Stimulated activated CD4-positive, alpha-beta T cell treated with anti-CD3 and anti-CD28 coated beads, Interleukin-1b, Interleukin-23, amount 100 ng/mL, for 4 hours (primary cell): ENCODE data around the gene MRPL23.

Experiments
- DNase-seq, 2 donors: peaks; one replicate each; pipeline ENCODE4 v3.0.0-alpha.2; 2020; ENCODE audit warnings: low read depth in 2 of 2

Gene MRPL23

GRCh38 chr11:1953489-1954266, 6.5 kb downstream of the MRPL23 start:
- peak in 1 of 2 donors; percentile 6 for DNase-seq

DNA sequence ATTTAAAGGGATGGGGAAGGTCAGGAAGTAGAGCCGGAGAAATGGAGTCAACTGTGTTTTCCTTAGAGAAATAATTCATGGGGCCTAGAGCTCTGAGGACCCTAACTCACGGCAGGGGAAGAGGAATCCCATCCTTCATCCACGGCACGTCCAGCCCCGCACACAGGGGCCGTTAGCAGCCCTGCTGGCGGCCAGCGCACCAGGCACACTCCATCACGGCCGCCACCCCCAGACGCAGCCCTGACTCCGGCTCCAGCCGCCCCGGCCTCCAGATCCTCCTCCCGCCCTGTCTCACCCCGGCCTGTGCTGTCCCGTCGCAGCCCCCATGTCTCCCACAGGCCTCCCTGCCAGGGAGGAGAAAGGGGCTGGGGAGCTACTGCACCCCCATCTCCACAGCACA, 11.2 kb downstream of the MRPL23 start:
- no peak for DNase-seq

GRCh38 chr11:1959786-1960185, 12.7 kb downstream of the MRPL23 start:
- no peak for DNase-seq

GRCh38 chr11:1963864-1964263, 16.7 kb downstream of the MRPL23 start:
- no peak for DNase-seq

- DNase-seq = no peak
Observed at GRCh38 chr11:1964348-1964747, 17.2 kb downstream of the MRPL23 start.

- no peak for DNase-seq
Observed at GRCh38 chr11:1964955-1965354, 17.8 kb downstream of the MRPL23 start.

DNA sequence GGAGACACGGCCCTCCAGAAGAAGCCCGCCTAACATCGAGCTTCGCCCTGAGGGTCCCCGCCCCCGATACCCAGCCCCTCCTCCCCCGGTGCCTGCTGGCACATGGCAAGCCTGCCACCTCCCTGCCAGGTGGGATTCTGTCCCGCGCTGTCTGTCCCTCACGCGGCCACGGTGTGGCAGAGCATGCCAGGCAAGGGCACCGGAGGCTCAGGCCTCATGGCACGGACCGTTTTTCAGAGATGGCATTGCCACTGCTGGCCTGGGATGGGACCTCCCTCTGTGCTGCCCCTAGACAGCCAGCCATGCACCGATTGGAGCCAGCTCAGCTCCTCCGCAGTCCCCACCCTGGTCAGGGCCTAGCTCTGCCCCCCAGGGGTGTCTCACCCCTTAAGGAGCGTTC, 19.4 kb downstream of the MRPL23 start:
- DNase-seq = no peak

DNA sequence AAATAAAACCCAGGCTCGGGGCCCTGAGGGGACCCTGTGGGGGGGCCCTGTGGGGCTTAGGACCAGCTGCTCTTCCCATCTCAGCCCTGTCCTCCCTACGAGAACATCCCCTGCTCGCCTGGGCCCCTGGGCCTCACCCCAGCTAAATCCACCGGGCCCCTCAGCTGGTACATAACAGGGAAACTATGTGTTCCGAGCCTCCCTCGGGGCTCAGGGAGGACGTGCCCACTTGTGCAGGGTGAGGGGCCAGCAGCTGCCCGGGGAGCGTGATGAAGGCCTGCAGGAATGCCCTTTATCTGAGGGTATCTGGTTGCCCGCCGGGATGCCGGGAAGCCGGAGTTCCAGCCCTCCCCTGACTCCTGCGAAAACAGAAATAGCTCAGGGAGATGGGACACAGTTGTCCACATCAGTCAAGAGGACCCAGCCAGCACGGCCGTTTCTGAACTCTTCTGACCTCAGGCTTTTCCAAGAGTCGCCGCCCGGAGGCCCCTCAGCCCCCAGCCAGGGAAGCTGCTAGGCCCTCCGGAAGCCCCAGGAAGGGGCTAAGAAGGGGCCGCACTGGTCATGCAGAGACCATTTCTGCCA, 20.6 kb downstream of the MRPL23 start:
- no peak for DNase-seq

DNA sequence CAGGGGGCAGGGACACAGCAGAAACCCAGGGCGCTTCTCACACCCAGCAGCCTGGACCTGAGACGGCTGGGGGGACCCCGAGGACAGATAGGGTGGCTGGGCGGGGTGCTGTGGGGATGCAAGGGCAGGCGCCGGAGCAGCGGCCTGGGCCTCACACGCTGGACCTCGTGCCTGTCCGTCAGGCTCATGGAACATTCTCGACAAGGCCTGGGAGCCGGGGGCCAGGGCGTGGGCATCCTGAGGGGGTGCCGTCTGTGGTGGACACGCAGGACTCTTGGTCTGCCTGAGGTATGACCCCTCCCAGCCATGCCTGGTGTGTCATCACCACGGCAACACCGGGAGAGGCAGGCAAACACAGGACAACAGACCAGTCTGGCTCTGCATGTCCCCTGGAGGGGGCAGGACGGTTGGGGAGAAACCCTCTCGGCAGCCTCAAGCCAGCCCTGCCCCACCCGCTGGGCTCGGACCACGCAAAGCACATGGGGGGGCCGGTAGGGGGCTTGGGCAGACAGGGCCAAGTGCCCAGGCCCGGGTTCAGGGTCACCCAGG, 21.4 kb downstream of the MRPL23 start:
- DNase-seq = no peak

DNA sequence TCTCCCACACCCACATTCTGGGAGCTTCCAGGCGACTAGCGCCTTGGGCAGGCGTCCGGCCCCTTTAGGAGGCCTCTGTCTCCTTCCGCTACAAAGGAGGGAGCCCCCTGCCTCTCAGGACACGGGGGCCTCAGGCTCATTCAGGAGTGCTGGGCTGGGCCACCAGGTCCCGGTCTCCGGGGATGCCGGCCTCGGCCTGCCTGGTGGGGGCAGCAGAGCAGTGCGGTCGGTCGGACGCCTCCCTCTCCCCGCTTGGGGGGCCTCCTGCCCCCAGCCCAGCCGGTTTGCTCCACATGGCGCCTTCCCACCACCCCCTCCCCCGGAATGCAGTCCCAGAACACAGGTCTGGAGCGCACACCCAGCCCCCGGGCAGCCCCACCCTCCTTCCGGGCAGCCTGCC, 21.9 kb downstream of the MRPL23 start:
- DNase-seq = no peak

- DNase-seq = no peak
Observed at GRCh38 chr11:1969776-1970175, 22.6 kb downstream of the MRPL23 start.

DNA sequence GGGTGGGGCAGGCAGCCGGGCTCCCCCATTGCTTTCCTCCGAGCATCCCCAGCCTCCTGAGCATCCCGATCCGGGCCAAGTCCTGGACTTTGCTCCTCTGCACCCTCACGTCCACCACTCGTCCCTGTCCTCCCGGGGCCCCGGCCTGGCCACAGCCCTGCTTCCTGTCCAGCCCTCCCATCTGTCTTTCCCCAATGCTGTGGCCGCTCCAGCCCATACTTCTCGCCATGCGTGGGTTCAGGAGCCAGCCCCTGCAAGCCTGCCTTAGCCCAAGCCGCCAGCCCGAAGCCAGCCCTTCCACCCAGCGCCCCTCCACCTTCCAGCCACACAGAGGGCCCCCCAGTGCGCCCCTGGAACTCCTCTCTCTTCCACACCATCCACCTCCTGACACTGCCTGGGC, 23.8 kb downstream of the MRPL23 start:
- DNase-seq = no peak

DNA sequence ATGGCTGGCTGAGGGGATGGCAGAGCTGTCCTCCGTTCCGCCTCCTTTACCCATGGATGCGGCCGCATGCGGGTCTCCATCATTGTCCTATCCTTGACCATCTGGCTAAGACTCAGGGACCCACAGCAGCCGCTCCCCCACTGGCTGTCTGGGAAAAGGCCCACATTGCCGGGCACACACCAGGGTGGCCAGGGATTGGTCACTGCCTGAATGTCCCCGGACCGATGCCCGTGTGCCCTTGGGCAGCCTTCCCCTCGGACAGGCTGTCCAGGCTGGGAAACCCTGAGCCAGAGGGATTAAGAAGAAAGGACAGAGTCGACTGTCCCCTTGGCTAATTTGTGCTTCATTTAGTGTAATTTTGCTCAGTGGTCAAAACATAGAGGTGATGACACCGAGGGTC, 28.1 kb downstream of the MRPL23 start:
- DNase-seq = no peak

DNA sequence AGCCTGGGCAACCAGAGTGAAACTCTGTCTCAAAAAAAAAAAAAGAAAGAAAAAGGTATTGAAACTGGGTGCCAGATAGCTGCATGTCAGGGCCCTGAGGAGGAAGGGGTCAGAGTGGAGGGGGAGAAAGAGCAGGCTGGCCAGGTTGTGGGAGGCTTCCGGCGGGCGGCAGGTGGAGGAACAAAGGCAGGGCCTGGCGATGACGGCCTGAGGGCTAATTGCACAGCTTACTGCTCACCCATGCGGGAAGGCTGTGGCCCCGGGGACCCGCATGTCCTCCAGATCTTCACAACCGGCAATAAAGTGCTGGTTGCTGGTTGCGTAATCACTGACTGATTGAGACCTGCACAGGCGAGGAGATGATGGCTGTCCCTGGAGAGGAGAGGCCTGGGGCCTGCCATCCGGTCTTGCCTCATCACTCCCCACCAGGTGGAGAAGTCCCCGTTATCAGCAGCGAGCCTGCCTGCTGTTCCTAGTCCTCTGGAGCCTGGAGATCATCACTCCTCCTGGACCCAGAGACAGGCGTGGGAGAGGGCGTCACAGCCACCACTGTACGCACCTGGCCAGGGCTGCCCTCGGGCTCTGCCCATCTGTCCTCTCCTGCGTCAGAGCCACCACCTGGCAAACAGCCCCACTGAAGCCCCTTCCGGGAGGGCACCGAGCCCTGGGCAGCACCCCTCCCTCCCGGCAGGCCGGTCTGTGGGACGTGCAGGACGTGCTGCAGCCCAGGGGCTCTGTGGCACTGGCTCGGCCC, 31.8 kb downstream of the MRPL23 start:
- no peak for DNase-seq

DNA sequence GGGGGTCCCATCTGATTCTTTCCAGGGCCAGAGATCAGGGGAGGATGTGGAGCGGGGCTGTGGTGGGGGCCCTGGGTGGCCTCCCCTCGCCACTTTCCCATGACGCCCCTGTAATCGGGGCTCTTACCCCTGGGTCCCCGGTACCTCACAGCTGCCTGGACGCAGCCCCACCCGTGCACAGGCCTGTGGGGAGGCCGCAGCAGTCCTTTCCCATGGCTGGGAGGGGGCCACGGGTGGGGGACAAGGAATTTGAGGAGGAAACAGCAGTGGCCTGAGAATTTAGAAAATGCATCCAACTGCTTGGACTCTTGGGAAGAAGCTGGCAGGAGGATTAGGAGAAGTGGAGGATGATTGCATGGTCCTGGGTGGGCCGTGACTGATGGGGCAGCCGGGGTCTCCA, 32.5 kb downstream of the MRPL23 start:
- no peak for DNase-seq

GRCh38 chr11:1982873-1983600, 35.9 kb downstream of the MRPL23 start:
- no peak for DNase-seq

DNA sequence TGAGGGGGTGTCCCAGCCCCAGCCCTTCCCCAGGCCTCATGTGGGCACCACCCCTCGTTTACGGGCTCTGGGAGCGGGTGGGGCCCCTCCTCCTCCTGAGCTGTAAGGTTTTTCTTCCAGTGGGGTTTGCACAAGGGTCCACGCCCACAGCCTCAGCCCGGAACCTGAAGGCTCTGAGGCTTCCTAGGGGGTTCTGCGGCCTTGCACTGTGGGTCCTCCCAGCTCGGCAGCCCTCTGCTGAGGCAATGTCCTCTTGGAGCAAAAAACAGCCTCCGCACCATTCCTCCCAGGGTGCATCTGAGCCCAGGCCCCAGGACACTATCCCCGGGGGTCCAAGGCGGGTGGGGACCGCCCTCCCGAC, 36.4 kb downstream of the MRPL23 start:
- DNase-seq = no peak

DNA sequence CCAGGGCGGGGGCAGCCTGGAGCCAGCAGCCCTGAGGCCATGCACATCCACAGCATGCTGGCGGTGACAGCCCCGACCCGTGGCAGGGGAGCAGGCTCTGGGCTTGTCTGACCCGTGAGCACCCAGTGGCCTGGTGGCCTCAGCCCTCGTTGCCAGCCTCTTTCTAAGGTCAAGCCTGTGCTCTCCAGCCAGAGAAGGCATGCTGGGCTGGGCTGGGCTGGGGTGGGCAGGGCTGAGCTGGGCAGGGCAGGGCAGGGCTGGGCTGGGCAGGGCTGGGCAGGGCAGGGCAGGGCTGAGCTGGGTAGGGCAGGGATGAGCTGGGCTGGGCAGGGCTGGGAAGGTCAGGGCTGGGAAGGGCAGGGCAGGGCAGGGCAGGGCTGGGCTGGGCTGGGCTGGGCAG, 39.9 kb downstream of the MRPL23 start:
- no peak for DNase-seq

- no peak for DNase-seq
Observed at GRCh38 chr11:1988174-1988573, 41.0 kb downstream of the MRPL23 start.

DNA sequence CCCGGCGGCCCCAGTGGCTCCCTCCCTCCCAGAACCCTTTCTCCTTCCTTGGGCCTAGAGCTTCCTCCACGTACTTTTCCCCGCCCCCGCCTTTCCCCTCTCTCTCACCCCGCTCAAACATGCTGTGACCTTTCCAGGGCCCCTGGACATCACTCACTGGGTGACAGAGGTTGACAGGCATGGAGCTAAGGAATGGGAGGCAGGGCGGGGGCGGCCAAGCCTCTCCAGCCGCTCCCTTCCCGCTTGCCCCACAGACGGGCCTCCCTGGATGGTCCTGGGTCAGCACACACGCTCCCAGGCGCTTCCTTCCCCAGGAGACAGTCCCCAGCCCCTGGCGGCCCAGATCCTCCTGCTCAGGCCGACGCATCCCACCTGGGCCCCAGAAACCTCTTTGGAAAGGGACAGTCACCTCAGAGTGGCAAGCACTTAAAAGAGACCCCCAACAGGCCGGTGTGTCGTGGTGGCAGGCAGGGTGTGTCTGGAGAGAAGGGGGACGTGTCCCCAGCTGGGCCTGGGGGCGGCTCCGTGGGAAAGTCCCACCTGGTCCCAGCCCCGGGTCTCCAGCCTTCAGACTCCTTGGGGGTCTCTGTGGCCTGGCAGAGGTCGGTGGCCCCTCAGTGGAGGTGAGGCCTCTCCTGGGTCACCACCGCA, 41.7 kb downstream of the MRPL23 start:
- no peak for DNase-seq

DNA sequence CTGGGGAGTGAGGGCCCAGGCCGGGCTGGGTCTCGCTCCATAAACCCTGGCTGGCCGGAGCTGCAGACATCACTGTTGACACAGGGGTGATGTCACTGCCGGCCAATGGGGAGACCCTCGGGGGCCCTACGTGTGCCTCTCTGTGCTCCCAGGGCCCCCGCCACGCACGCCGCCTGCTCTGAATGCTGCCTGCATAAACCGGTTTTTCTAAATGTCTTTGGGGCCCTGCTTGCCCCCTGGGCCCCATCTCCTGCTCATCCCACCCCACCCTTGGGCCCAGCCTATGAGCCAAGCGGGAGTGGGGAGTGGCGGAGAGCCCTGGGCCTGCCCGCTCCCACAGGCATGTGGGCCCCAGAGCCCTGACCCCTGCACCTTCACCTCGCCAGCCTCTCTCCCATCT, 42.8 kb downstream of the MRPL23 start:
- DNase-seq = no peak
